HL-60 (cell line): ENCODE measurements around the gene IFITM2.

ENCODE experiments used
- POLR2AphosphoS5 ChIP-seq: IDR thresholded peaks from 2 replicates; pipeline ENCODE4 v1.6.1; 2012; ENCODE audit warnings: low read depth
- TF ChIP-seq, protein P1 (sequence below): IDR thresholded peaks from one replicate; pipeline ENCODE4 v1.5.1; 2011; ENCODE audit warnings: low read length, control low read depth, inconsistent platforms; ENCODE audit not compliant: insufficient read depth

GRCh38 chr11:278001-278951, 29.3 kb upstream of the IFITM2 start, which contains the start of gene NLRP6:
- TF ChIP-seq, protein P1, sequence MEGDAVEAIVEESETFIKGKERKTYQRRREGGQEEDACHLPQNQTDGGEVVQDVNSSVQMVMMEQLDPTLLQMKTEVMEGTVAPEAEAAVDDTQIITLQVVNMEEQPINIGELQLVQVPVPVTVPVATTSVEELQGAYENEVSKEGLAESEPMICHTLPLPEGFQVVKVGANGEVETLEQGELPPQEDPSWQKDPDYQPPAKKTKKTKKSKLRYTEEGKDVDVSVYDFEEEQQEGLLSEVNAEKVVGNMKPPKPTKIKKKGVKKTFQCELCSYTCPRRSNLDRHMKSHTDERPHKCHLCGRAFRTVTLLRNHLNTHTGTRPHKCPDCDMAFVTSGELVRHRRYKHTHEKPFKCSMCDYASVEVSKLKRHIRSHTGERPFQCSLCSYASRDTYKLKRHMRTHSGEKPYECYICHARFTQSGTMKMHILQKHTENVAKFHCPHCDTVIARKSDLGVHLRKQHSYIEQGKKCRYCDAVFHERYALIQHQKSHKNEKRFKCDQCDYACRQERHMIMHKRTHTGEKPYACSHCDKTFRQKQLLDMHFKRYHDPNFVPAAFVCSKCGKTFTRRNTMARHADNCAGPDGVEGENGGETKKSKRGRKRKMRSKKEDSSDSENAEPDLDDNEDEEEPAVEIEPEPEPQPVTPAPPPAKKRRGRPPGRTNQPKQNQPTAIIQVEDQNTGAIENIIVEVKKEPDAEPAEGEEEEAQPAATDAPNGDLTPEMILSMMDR, result no peak
- TF ChIP-seq POLR2AphosphoS5, result no peak
